ENCODE data around the gene GRK5. TPM values are rescaled to one million over a fixed set of nuclear protein-coding genes. Genes with fewer than 3 reads are reported as not detected.

GRK5 gene
- total and polyA plus RNA-seq, 2 donors from 2014 or later = 7.3 to 18.7 TPM

DNA sequence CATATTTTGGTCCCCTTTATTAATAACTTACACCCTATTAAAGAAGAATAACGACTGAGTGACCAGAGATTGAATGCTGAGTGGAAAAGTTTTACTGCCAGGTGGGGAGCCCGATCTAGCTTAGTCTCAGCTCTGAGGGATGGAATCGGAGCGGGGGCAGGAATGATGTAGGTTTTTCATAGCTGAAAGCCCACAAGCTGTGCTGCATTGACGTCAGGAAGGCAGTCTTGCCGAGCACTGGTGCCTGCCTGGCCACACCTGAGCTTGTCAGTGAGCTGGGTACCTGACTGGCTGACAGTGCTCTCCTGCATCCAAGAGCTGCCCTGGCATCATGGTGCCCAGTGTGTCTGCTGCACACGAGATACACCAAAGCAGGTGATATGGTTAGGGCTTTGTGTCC, 34.8 kb downstream of the GRK5 start:
- Histone ChIP-seq H3K27ac (ENCODE audit: low read depth in 2 of 2, low read length in 2 of 2) (no peak overlapping the region), H3K9me3 (ENCODE audit: control insufficient read depth in 2 of 3, insufficient read depth in 1 of 3, low read length in 3 of 3) (no peaks in the 10 kb centered on the region), H3K4me3 (ENCODE audit: low read length in 3 of 3) (no peak overlapping the region), H3K9ac (ENCODE audit: low read length in 3 of 3) (no peak overlapping the region), H3K36me3 (ENCODE audit: control insufficient read depth in 2 of 3, insufficient read depth in 3 of 3, low read length in 3 of 3) (no peaks in the 10 kb centered on the region), H3K4me1 (ENCODE audit: control insufficient read depth in 2 of 3, insufficient read depth in 2 of 3, low read depth in 1 of 3, low read length in 3 of 3) (peaks cover 0 to 4% (median 3%) of the 10 kb centered on the region in 3 donors), H3K27me3 (ENCODE audit: control insufficient read depth, insufficient read depth, low read length) (no peaks in the 10 kb centered on the region)
- FAIRE-seq (no peak), DNase-seq (peak in 2 of 5 donors; percentile 45 to 70)
- TF ChIP-seq, protein P1, sequence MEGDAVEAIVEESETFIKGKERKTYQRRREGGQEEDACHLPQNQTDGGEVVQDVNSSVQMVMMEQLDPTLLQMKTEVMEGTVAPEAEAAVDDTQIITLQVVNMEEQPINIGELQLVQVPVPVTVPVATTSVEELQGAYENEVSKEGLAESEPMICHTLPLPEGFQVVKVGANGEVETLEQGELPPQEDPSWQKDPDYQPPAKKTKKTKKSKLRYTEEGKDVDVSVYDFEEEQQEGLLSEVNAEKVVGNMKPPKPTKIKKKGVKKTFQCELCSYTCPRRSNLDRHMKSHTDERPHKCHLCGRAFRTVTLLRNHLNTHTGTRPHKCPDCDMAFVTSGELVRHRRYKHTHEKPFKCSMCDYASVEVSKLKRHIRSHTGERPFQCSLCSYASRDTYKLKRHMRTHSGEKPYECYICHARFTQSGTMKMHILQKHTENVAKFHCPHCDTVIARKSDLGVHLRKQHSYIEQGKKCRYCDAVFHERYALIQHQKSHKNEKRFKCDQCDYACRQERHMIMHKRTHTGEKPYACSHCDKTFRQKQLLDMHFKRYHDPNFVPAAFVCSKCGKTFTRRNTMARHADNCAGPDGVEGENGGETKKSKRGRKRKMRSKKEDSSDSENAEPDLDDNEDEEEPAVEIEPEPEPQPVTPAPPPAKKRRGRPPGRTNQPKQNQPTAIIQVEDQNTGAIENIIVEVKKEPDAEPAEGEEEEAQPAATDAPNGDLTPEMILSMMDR (IDR thresholded peaks at IDR 0.05; ENCODE audit: borderline replicate concordance, extremely low read depth, insufficient read depth) = no peak
- intact Hi-C loops (cut with DNase I) = no loop called here

DNA sequence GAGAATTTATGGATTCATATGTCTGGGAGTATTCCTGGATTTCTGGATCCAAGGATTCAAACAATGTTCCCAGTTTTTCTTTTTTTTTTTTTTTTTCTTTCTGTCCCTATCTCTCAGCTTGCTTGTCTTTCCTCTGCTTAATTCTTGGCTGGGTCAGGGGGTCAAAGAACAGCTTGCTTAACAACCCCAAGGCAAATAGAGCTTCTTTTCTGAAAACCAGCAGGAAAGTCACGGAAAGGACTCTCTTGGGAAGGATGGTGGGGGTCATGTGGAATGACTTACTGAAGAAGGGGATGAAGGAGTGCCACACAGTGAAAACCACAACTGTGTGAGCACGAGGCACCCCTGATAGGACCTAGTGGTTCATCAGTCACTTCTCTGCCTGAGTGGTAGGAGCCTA, 36.1 kb downstream of the GRK5 start:
- TF ChIP-seq, protein P1 (IDR thresholded peaks at IDR 0.05; ENCODE audit: borderline replicate concordance, extremely low read depth, insufficient read depth) = no peak
- no peak overlapping the region for H3K4me3 ChIP-seq (ENCODE audit: low read length in 3 of 3)
- no peaks in the 10 kb centered on the region for H3K27me3 ChIP-seq (ENCODE audit: control insufficient read depth, insufficient read depth, low read length)
- DNase-seq (no peak), FAIRE-seq (no peak)
- no peaks in the 10 kb centered on the region for H3K9me3 ChIP-seq (ENCODE audit: control insufficient read depth in 2 of 3, insufficient read depth in 1 of 3, low read length in 3 of 3)
- H3K4me1 ChIP-seq (ENCODE audit: control insufficient read depth in 2 of 3, insufficient read depth in 2 of 3, low read depth in 1 of 3, low read length in 3 of 3) = peaks cover 0 to 4% (median 0%) of the 10 kb centered on the region in 3 donors
- H3K27ac ChIP-seq (ENCODE audit: low read depth in 2 of 2, low read length in 2 of 2) = no peak overlapping the region
- intact Hi-C loops (cut with DNase I) = no loop called here
- H3K36me3 ChIP-seq (ENCODE audit: control insufficient read depth in 2 of 3, insufficient read depth in 3 of 3, low read length in 3 of 3) = no peaks in the 10 kb centered on the region
- H3K9ac ChIP-seq (ENCODE audit: low read length in 3 of 3) = no peak overlapping the region

DNA sequence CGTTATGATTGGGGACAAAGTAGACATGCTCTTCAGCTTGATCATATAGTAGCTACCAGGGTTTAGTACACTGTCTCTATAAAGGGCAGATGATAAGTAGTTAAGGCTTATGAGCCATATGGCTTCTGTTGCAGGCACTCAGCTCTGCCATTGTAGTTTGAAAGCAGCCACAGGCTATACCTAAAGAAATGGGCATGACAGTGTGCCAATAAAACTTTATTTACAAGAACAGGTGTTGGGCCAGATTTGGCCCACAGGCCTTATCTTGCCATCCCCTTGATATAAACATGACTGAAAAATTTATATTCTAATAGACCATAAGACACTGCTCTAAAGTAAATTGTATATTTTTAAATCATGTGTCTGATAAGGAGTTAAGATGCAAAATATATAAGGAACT, 36.6 kb downstream of the GRK5 start:
- H3K9ac ChIP-seq (ENCODE audit: low read length in 3 of 3) = no peak overlapping the region
- no peaks in the 10 kb centered on the region for H3K36me3 ChIP-seq (ENCODE audit: control insufficient read depth in 2 of 3, insufficient read depth in 3 of 3, low read length in 3 of 3)
- TF ChIP-seq, protein P1 (IDR thresholded peaks at IDR 0.05; ENCODE audit: borderline replicate concordance, extremely low read depth, insufficient read depth) = no peak
- H3K27me3 ChIP-seq (ENCODE audit: control insufficient read depth, insufficient read depth, low read length) = no peaks in the 10 kb centered on the region
- H3K4me1 ChIP-seq (ENCODE audit: control insufficient read depth in 2 of 3, insufficient read depth in 2 of 3, low read depth in 1 of 3, low read length in 3 of 3) = peaks cover 0 to 4% (median 0%) of the 10 kb centered on the region in 3 donors
- no peak for FAIRE-seq
- intact Hi-C loops (cut with DNase I) = no loop called here
- H3K9me3 ChIP-seq (ENCODE audit: control insufficient read depth in 2 of 3, insufficient read depth in 1 of 3, low read length in 3 of 3) = no peaks in the 10 kb centered on the region
- DNase-seq = no peak
- H3K27ac ChIP-seq (ENCODE audit: low read depth in 2 of 2, low read length in 2 of 2) = no peak overlapping the region
- H3K4me3 ChIP-seq (ENCODE audit: low read length in 3 of 3) = no peak overlapping the region

DNA sequence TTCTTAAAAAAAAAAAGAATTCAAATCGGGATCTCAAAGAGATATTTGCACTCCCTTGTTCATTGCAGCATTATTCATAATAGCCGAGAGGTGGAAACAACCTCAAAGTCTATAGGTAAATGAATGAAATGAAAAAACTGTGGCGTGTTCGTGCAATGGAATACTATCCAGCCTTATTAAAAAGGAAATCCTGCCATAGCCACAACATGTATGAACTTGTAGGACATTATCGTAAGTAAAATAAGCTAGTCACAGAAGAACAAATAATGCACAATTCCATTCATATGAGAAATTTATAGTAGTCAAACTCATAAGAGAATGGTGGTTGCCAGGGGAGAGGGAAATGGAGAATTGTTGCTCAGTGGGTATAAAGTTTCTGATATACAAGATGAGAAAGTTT, 37.9 kb downstream of the GRK5 start:
- FAIRE-seq = no peak
- intact Hi-C loops (cut with DNase I) = no loop called here

More for the DNA sequence above, 37.9 kb downstream of the GRK5 start:
- Histone ChIP-seq H3K27me3 (ENCODE audit: control insufficient read depth, insufficient read depth, low read length) (no peaks in the 10 kb centered on the region), H3K9ac (ENCODE audit: low read length in 3 of 3) (no peak overlapping the region), H3K27ac (ENCODE audit: low read depth in 2 of 2, low read length in 2 of 2) (no peak overlapping the region), H3K4me1 (ENCODE audit: control insufficient read depth in 2 of 3, insufficient read depth in 2 of 3, low read depth in 1 of 3, low read length in 3 of 3) (peaks cover 0 to 4% (median 0%) of the 10 kb centered on the region in 3 donors), H3K9me3 (ENCODE audit: control insufficient read depth in 2 of 3, insufficient read depth in 1 of 3, low read length in 3 of 3) (no peaks in the 10 kb centered on the region), H3K4me3 (ENCODE audit: low read length in 3 of 3) (no peak overlapping the region), H3K36me3 (ENCODE audit: control insufficient read depth in 2 of 3, insufficient read depth in 3 of 3, low read length in 3 of 3) (no peaks in the 10 kb centered on the region)
- no peak for DNase-seq
- TF ChIP-seq, protein P1 (IDR thresholded peaks at IDR 0.05; ENCODE audit: borderline replicate concordance, extremely low read depth, insufficient read depth) = no peak
